OCI-LY3 (cell line): ENCODE results near the gene TSEN2.

Source experiments
- EZH2phosphoT487 ChIP-seq: fragments of 200-600 bp; shearing (Covaris generic); IDR thresholded peaks from 2 replicates; pipeline ENCODE4 v1.6.1; 2018; ENCODE audit warnings: antibody characterized with exemption, mixed run types, low read depth
- TF ChIP-seq, protein P1 (sequence below): fragments of 200-600, 300-600 bp; sonication (generic); IDR thresholded peaks from 2 replicates; pipeline ENCODE4 v1.5.1; 2014; ENCODE audit warnings: antibody characterized with exemption, low read length, low read depth

DNA sequence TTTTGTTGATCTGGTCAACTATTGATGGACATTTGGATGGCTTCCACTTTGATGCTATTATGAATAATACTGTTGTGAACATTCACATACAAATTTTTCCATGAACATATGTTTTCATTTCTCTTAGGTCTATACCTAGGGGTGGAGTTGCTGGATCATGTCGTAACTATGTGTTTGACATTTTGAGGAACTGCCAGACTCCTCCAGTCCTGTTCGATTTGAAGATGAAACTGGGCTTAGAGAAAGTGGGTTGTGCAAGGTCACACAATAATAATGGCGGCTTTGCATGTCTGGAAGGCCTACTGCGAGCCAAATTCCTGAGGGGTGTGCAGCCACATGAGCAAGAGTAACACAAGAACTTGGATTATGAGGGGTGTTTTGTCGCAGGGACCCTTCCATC is 2.6 kb downstream of the TSEN2 start:
- TF ChIP-seq, protein P1, sequence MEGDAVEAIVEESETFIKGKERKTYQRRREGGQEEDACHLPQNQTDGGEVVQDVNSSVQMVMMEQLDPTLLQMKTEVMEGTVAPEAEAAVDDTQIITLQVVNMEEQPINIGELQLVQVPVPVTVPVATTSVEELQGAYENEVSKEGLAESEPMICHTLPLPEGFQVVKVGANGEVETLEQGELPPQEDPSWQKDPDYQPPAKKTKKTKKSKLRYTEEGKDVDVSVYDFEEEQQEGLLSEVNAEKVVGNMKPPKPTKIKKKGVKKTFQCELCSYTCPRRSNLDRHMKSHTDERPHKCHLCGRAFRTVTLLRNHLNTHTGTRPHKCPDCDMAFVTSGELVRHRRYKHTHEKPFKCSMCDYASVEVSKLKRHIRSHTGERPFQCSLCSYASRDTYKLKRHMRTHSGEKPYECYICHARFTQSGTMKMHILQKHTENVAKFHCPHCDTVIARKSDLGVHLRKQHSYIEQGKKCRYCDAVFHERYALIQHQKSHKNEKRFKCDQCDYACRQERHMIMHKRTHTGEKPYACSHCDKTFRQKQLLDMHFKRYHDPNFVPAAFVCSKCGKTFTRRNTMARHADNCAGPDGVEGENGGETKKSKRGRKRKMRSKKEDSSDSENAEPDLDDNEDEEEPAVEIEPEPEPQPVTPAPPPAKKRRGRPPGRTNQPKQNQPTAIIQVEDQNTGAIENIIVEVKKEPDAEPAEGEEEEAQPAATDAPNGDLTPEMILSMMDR, result no peak
- TF ChIP-seq EZH2phosphoT487, result no peak
